ENCODE results near the gene P3H2. TPM values are rescaled to one million over a fixed set of nuclear protein-coding genes. Genes with fewer than 3 reads are reported as not detected.

P3H2 gene
- total and polyA plus RNA-seq, 9 of the 15 experiments (the other 6 are each of a cell fraction or from before 2014, with no cell fraction given) = 0.04 to 0.26 (median 0.22) TPM; not detected in 6

GRCh38 chr3:190125436-190126068, 4.9 kb upstream of the P3H2 start:
- no peaks in the 10 kb centered on the region for H3K9me3 ChIP-seq (replicated peaks; ENCODE audit: control insufficient read depth, insufficient read depth, low read depth, low read length)
- TF ChIP-seq MYC (IDR thresholded peaks at IDR 0.05; ENCODE audit: low read depth, low read length) (no peak), MYC (CRISPR knock-in tag; IDR thresholded peaks at IDR 0.05; ENCODE audit: borderline replicate concordance, low read depth) (no peak), MXI1 (IDR thresholded peaks at IDR 0.05; ENCODE audit: low read depth, low read length) (no peak), PCBP2 (IDR thresholded peaks at IDR 0.05; ENCODE audit: low read depth, low read length, poor library complexity, severe bottlenecking) (no peak), RUNX1 (IDR thresholded peaks at IDR 0.05; ENCODE audit: low read depth) (no peak), KDM5B (IDR thresholded peaks at IDR 0.05; ENCODE audit: insufficient replicate concordance, low read depth, low read length) (no peak), TFAP4 (CRISPR knock-in tag; IDR thresholded peaks at IDR 0.05; ENCODE audit: borderline replicate concordance) (no peak), RAD21 (CRISPR knock-in tag; conservative IDR thresholded peaks at IDR 0.05 in 1 of 2, IDR thresholded peaks at IDR 0.05 in 1 of 2) (no peak), RBM25 (IDR thresholded peaks at IDR 0.05; ENCODE audit: low read depth, low read length, severe bottlenecking) (no peak)
- H3K36me3 ChIP-seq (ENCODE audit: control insufficient read depth, insufficient read depth, low read length) = no peaks in the 10 kb centered on the region
- H3K9me1 ChIP-seq (ENCODE audit: control insufficient read depth, insufficient read depth, low read length) = no peaks in the 10 kb centered on the region
- no peak overlapping the region for H3K9ac ChIP-seq (ENCODE audit: insufficient read depth in 1 of 2, low read depth in 2 of 2, low read length in 2 of 2)
- no peaks in the 10 kb centered on the region for H3K4me1 ChIP-seq (replicated peaks in 1 of 2; ENCODE audit: control insufficient read depth in 2 of 2, insufficient read depth in 2 of 2, low read length in 2 of 2)
- no peak for ATAC-seq
- no peaks in the 10 kb centered on the region for H3K27me3 ChIP-seq (ENCODE audit: control insufficient read depth in 2 of 2, insufficient read depth in 2 of 2, low read length in 2 of 2)
- CTCF ChIA-PET (ENCODE audit: low intra/inter-chr PET ratio) = no interaction called here
- H3K27ac ChIP-seq (ENCODE audit: extremely low read depth, low read depth, low read length) = no peak overlapping the region
- intact Hi-C loops (cut with micrococcal nuclease) (no loop called here), in situ Hi-C loops (cut with MboI) (no loop called here)
- DNase-seq (ENCODE audit: extremely low read depth in 1 of 4, low spot score in 3 of 4) = no peak
- POLR2A ChIA-PET = no interaction called here
- BruUV-seq (replicated peaks) = no TSS peak
- no peak overlapping the region for H3K4me2 ChIP-seq (ENCODE audit: insufficient read depth, low read length)
- H3K79me2 ChIP-seq (ENCODE audit: control insufficient read depth, insufficient read depth, low read length) = no peaks in the 10 kb centered on the region
- H3K4me3 ChIP-seq = no peak overlapping the region
- FAIRE-seq = no peak
- WGBS (ENCODE audit: insufficient coverage, low coverage, missing lambda C conversion rate) = 2% methylated on average over 9 of the region's 9 CpGs
- no peaks in the 10 kb centered on the region for H4K20me1 ChIP-seq (replicated peaks; ENCODE audit: control insufficient read depth, insufficient read depth, low read length)
- H2AFZ ChIP-seq (ENCODE audit: low read depth, low read length) = no peak overlapping the region
